Measurements from ENCODE around the gene MYRF.

The MYRF gene

GRCh38 chr11:61728940-61729219 is 23.6 kb upstream of the MYRF start:
- Histone ChIP-seq H3K4me3 (replicated peaks; ENCODE audit: insufficient read depth, low read length) (no peak overlapping the region), H3K27me3 (ENCODE audit: insufficient read depth, poor library complexity, severe bottlenecking) (no peaks in the 10 kb centered on the region), H3K27ac (replicated peaks) (no peak overlapping the region)
- no peak for DNase-seq (ENCODE audit: low read depth in 1 of 2, low spot score in 1 of 2)
- TF ChIP-seq REST (IDR thresholded peaks at IDR 0.05; ENCODE audit: insufficient replicate concordance, low read depth): no peak
- no peak for TF ChIP-seq GABPA (IDR thresholded peaks at IDR 0.05; ENCODE audit: low read depth)
- TF ChIP-seq SPI1 (IDR thresholded peaks at IDR 0.05; ENCODE audit: borderline replicate concordance, low read depth): no peak
- TF ChIP-seq POLR2AphosphoS5 (IDR thresholded peaks at IDR 0.05; ENCODE audit: low read depth): no peak
- TF ChIP-seq CTCF (IDR thresholded peaks at IDR 0.05; ENCODE audit: insufficient read depth, low read length): no peak

GRCh38 chr11:61730240-61730994 is 22.0 kb upstream of the MYRF start:
- H3K27ac ChIP-seq (replicated peaks): no peak overlapping the region
- no peak overlapping the region for H3K4me3 ChIP-seq (replicated peaks; ENCODE audit: insufficient read depth, low read length)
- H3K27me3 ChIP-seq (ENCODE audit: insufficient read depth, poor library complexity, severe bottlenecking): no peaks in the 10 kb centered on the region
- TF ChIP-seq GABPA (IDR thresholded peaks at IDR 0.05; ENCODE audit: low read depth) (no peak), POLR2AphosphoS5 (IDR thresholded peaks at IDR 0.05; ENCODE audit: low read depth) (no peak), SPI1 (IDR thresholded peaks at IDR 0.05; ENCODE audit: borderline replicate concordance, low read depth) (no peak), CTCF (IDR thresholded peaks at IDR 0.05; ENCODE audit: insufficient read depth, low read length) (no peak), REST (IDR thresholded peaks at IDR 0.05; ENCODE audit: insufficient replicate concordance, low read depth) (no peak)
- no peak for DNase-seq (ENCODE audit: low read depth in 1 of 2, low spot score in 1 of 2)

- no peak overlapping the region for H3K4me3 ChIP-seq (replicated peaks; ENCODE audit: insufficient read depth, low read length)
- no peaks in the 10 kb centered on the region for H3K27me3 ChIP-seq (ENCODE audit: insufficient read depth, poor library complexity, severe bottlenecking)
- no peak for DNase-seq (ENCODE audit: low read depth in 1 of 2, low spot score in 1 of 2)
- TF ChIP-seq CTCF (IDR thresholded peaks at IDR 0.05; ENCODE audit: insufficient read depth, low read length) (no peak), REST (IDR thresholded peaks at IDR 0.05; ENCODE audit: insufficient replicate concordance, low read depth) (no peak), SPI1 (IDR thresholded peaks at IDR 0.05; ENCODE audit: borderline replicate concordance, low read depth) (no peak), POLR2AphosphoS5 (IDR thresholded peaks at IDR 0.05; ENCODE audit: low read depth) (no peak), GABPA (IDR thresholded peaks at IDR 0.05; ENCODE audit: low read depth) (no peak)
- H3K27ac ChIP-seq (replicated peaks): no peak overlapping the region
Measured at GRCh38 chr11:61731211-61731951, 21.1 kb upstream of the MYRF start.

Data from HL-60 (cell line).